CD14-positive monocyte (primary cell): Measurements from ENCODE around the gene PPP4R1. TPM values are rescaled to one million over a fixed set of nuclear protein-coding genes. Genes with fewer than 3 reads are reported as not detected.
"Not testable (repeated sequence)": the region's sequence is repeated elsewhere in the genome, so short reads cannot be mapped to it uniquely, and the experiment has no call there.

ENCODE experiments used
- DNase-seq, 3 donors: peaks; one replicate each; pipeline ENCODE4 v3.0.0-alpha.2; 2011 to 2022
- H2AFZ ChIP-seq: 2 replicates; pipeline ENCODE4 v1.6.0; 2012; ENCODE audit warnings: mild to moderate bottlenecking, low read depth, low read length, inconsistent platforms; ENCODE audit not compliant: insufficient read depth, poor library complexity, severe bottlenecking
- H3K27ac ChIP-seq, 2 donors: 1 replicate in 1 of 2; 2 replicates in 1 of 2; pipeline ENCODE4 v1.5.1; 2012 to 2013; ENCODE audit warnings: low read length in 2 of 2, control low read depth in 1 of 2, inconsistent platforms in 1 of 2, low read depth in 1 of 2, mild to moderate bottlenecking in 1 of 2
- H3K27me3 ChIP-seq, 2 donors: one replicate each; pipeline versions ENCODE4 v1.6.0 to v1.6.1; 2011 to 2013; ENCODE audit warnings: low read length in 2 of 2; ENCODE audit not compliant: control insufficient read depth in 2 of 2, insufficient read depth in 2 of 2
- H3K36me3 ChIP-seq, 2 donors: replicated peaks in 1 of 2; 1 replicate in 1 of 2; 2 replicates in 1 of 2; pipeline versions ENCODE4 v1.5.1 to v1.6.1; 2012 to 2013; ENCODE audit warnings: low read length in 2 of 2, control low read depth in 1 of 2, inconsistent platforms in 1 of 2, mild to moderate bottlenecking in 1 of 2; ENCODE audit not compliant: insufficient read depth in 2 of 2, control insufficient read depth in 1 of 2
- H3K4me1 ChIP-seq, 2 donors: 1 replicate in 1 of 2; 2 replicates in 1 of 2; pipeline versions ENCODE4 v1.5.1 to v1.6.1; 2012 to 2013; ENCODE audit warnings: low read length in 2 of 2, control low read depth in 1 of 2, inconsistent platforms in 1 of 2, mild to moderate bottlenecking in 1 of 2, moderate library complexity in 1 of 2; ENCODE audit not compliant: insufficient read depth in 2 of 2, control insufficient read depth in 1 of 2
- H3K4me2 ChIP-seq: replicated peaks from 2 replicates; pipeline ENCODE3; 2012; ENCODE audit warnings: low read length, moderate library complexity, mild to moderate bottlenecking; ENCODE audit not compliant: poor library complexity, severe bottlenecking; ENCODE audit errors: extremely low read depth
- H3K4me3 ChIP-seq, 3 experiments: fragments of 200-600 bp in 1 of 3; sonication (generic) in 1 of 3; replicated peaks in 1 of 3; 1 replicate in 2 of 3; 2 replicates in 1 of 3; pipeline ENCODE4 v1.5.1; 2011 to 2013; ENCODE audit warnings: low read length in 3 of 3, mild to moderate bottlenecking in 3 of 3, control low read depth in 2 of 3, low read depth in 2 of 3, inconsistent platforms in 1 of 3, moderate library complexity in 1 of 3
- H3K79me2 ChIP-seq: 2 replicates; pipeline ENCODE4 v1.6.0; 2012; ENCODE audit warnings: mild to moderate bottlenecking, control low read depth, inconsistent platforms, low read length, moderate library complexity; ENCODE audit not compliant: insufficient read depth
- H3K9ac ChIP-seq: 2 replicates; pipeline ENCODE4 v1.6.0; 2017; ENCODE audit warnings: low read length, mild to moderate bottlenecking; ENCODE audit not compliant: insufficient read depth, poor library complexity, severe bottlenecking
- H3K9me3 ChIP-seq, 2 donors: replicated peaks in 1 of 2; 1 replicate in 1 of 2; 2 replicates in 1 of 2; pipeline versions ENCODE4 v1.5.1 to v1.6.1; 2012 to 2013; ENCODE audit warnings: low read length in 2 of 2, control low read depth in 1 of 2; ENCODE audit not compliant: control insufficient read depth in 1 of 2, insufficient read depth in 1 of 2
- H4K20me1 ChIP-seq: 2 replicates; pipeline ENCODE4 v1.6.0; 2012; ENCODE audit warnings: mild to moderate bottlenecking, low read length, control low read depth, moderate library complexity; ENCODE audit not compliant: insufficient read depth
- H3K27ac Mint-ChIP-seq, 7 donors: one replicate each; pipeline ENCODE4 v1.8.0; 2020; ENCODE audit warnings: mild to moderate bottlenecking in 7 of 7, mixed read lengths in 7 of 7, moderate library complexity in 6 of 7, inconsistent platforms in 2 of 7
- H3K27me3 Mint-ChIP-seq, 3 donors: one replicate each; pipeline ENCODE4 v1.8.0; 2021 to 2022; ENCODE audit warnings: low read depth in 3 of 3, mild to moderate bottlenecking in 3 of 3, mixed read lengths in 3 of 3, moderate library complexity in 3 of 3, inconsistent platforms in 1 of 3
- H3K36me3 Mint-ChIP-seq, 2 donors: one replicate each; pipeline ENCODE4 v1.8.0; 2020; ENCODE audit warnings: mixed read lengths in 2 of 2, inconsistent platforms in 1 of 2, mild to moderate bottlenecking in 1 of 2
- H3K4me1 Mint-ChIP-seq: one replicate; pipeline ENCODE4 v1.8.0; 2020; ENCODE audit warnings: mild to moderate bottlenecking, mixed read lengths
- H3K4me3 Mint-ChIP-seq, 2 donors: one replicate each; pipeline ENCODE4 v1.8.0; 2020; ENCODE audit warnings: mild to moderate bottlenecking in 2 of 2, mixed read lengths in 2 of 2, moderate library complexity in 1 of 2
- H3K9me3 Mint-ChIP-seq, 7 donors: one replicate each; pipeline ENCODE4 v1.8.0; 2020 to 2022; ENCODE audit warnings: mixed read lengths in 7 of 7, mild to moderate bottlenecking in 6 of 7, moderate library complexity in 6 of 7, inconsistent platforms in 2 of 7
- WGBS: methylation state at CpG from one replicate; pipeline ENCODE4 v1.1.5; 2013; ENCODE audit warnings: missing lambda C conversion rate; ENCODE audit not compliant: insufficient coverage; 5-methylcytosine and 5-hydroxymethylcytosine counted together
- intact Hi-C, 2 donors: fragments of 100-400 bp; cut with micrococcal nuclease; formaldehyde crosslinking; loops; one replicate each; pipeline versions ENCODE4 v1.15.0 to v1.15.1; 2023
- polyA plus RNA-seq, 3 donors: library from polyadenylated mRNA; depleted of rRNA in 1 of 3; unstranded in 2 of 3; stranded (reverse) in 1 of 3; fragments of 300-500 nt in 2 of 3; fragments of >200 nt in 1 of 3; fragmentation: Illumina TruSeq in 2 of 3; gene quantifications; 1 replicate in 2 of 3; 2 replicates in 1 of 3; pipeline ENCODE4 v1.2.3, GENCODE V29; 2012 to 2021
- TF ChIP-seq, protein P1 (sequence below): fragments of 200-600 bp; IDR thresholded peaks from one replicate; pipeline ENCODE4 v1.8.0; 2022; ENCODE audit warnings: antibody characterized with exemption, mild to moderate bottlenecking

The PPP4R1 gene
- polyA plus RNA-seq, 3 donors: 22.0 to 45.3 (median 24.6) TPM

DNA sequence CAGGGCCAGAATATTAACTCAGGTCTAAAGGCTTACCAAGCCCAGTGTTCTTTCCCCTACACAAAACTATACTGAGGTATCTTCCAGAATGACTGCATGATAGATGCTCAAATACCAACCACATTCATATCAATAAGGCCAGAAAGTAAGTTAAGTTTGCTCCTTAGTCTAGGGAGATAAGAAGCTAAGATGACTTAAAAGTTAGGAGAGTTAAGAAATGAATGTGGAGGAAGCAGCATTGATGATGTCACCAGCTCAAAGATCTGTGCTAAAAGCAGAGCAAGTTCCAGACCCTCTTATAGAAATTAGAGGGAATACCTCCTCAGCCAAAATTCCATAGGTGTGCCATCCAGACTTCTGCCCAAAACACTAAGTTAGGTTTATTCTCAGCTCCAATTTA, 6.1 kb downstream of the PPP4R1 start:
- peak overlapping the region in 1 of 2 donors; percentile 25 for H3K27ac ChIP-seq
- H3K79me2 ChIP-seq: peaks cover 100% of the 10 kb centered on the region
- no peak overlapping the region for H3K9ac ChIP-seq
- H3K4me3 Mint-ChIP-seq: no peak overlapping the region
- no peaks in the 10 kb centered on the region for H3K9me3 Mint-ChIP-seq
- intact Hi-C loops: no loop called here
- H2AFZ ChIP-seq: no peak overlapping the region
- no peaks in the 10 kb centered on the region for H3K9me3 ChIP-seq
- TF ChIP-seq, protein P1, sequence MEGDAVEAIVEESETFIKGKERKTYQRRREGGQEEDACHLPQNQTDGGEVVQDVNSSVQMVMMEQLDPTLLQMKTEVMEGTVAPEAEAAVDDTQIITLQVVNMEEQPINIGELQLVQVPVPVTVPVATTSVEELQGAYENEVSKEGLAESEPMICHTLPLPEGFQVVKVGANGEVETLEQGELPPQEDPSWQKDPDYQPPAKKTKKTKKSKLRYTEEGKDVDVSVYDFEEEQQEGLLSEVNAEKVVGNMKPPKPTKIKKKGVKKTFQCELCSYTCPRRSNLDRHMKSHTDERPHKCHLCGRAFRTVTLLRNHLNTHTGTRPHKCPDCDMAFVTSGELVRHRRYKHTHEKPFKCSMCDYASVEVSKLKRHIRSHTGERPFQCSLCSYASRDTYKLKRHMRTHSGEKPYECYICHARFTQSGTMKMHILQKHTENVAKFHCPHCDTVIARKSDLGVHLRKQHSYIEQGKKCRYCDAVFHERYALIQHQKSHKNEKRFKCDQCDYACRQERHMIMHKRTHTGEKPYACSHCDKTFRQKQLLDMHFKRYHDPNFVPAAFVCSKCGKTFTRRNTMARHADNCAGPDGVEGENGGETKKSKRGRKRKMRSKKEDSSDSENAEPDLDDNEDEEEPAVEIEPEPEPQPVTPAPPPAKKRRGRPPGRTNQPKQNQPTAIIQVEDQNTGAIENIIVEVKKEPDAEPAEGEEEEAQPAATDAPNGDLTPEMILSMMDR: no peak
- H3K27me3 Mint-ChIP-seq: no peaks in the 10 kb centered on the region
- no peak for DNase-seq
- peaks cover 39% of the 10 kb centered on the region for H3K4me1 Mint-ChIP-seq
- no peak overlapping the region for H3K4me2 ChIP-seq
- no peak overlapping the region for H3K4me3 ChIP-seq
- peak overlapping the region in 2 of 7 donors; percentile 7 to 23 for H3K27ac Mint-ChIP-seq
- peaks cover 8 to 16% of the 10 kb centered on the region in 2 donors for H3K4me1 ChIP-seq
- H3K27me3 ChIP-seq: no peaks in the 10 kb centered on the region
- peaks cover 7 to 28% of the 10 kb centered on the region in 2 donors for H3K36me3 ChIP-seq
- peaks cover 94% of the 10 kb centered on the region for H4K20me1 ChIP-seq
- H3K36me3 Mint-ChIP-seq: peaks cover 16 to 31% of the 10 kb centered on the region in 2 donors

DNA sequence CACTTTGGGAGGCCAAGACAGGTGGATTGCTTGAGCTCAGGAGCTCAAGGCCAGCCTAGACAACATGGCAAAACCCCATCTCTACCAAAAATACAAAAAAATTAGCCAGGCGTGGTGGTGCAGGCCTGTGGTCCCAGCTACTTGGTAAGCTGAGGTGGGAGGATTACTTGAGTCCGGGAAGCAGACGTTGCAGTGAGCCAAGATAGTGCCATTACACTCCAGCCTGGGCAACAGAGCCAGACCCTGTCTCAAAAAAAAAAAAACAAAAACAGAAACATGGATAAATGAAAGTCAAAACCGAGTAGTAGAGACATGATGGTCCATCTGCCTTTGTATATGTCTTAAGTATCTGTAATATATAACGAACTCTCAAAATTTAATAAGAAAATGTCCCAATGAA, 7.2 kb downstream of the PPP4R1 start:
- Histone ChIP-seq H4K20me1 (peaks cover 96% of the 10 kb centered on the region), H3K79me2 (peaks cover 99% of the 10 kb centered on the region), H3K36me3 (peaks cover 7 to 28% of the 10 kb centered on the region in 2 donors)
- H3K9me3 Mint-ChIP-seq, DNase-seq, H3K27ac ChIP-seq, H3K27me3 Mint-ChIP-seq, H3K4me3 Mint-ChIP-seq, H3K9me3 ChIP-seq, H3K4me3 ChIP-seq, H3K9ac ChIP-seq, H2AFZ ChIP-seq, H3K4me2 ChIP-seq, H3K4me1 ChIP-seq, H3K27me3 ChIP-seq, intact Hi-C loops: not testable (repeated sequence)
- H3K27ac Mint-ChIP-seq: peak overlapping the region in 2 of 7 donors; percentile 32 to 50
- WGBS: no CpG with 5 or more reads among the region's 5 CpGs
- peaks cover 27% of the 10 kb centered on the region for H3K4me1 Mint-ChIP-seq
- peaks cover 18 to 35% of the 10 kb centered on the region in 2 donors for H3K36me3 Mint-ChIP-seq
